Measurements from ENCODE around the gene SP5.

The SP5 gene

GRCh38 chr2:170766693-170767092, 51.6 kb downstream of the SP5 start:
- no peak for DNase-seq
- Mint-ChIP-seq H3K4me1 (peaks cover 18% of the 10 kb centered on the region), H3K36me3 (no peaks in the 10 kb centered on the region), H3K4me3 (no peak overlapping the region), H3K27me3 (peaks cover 36% of the 10 kb centered on the region), H3K9me3 (no peaks in the 10 kb centered on the region), H3K27ac (no peak overlapping the region)
- CTCF ChIA-PET = no interaction called here
